GM19452 (cell line): ENCODE measurements around the gene MAP3K13.

Experiments
- ATAC-seq: cut with Tn5 transposase; IDR thresholded peaks from one replicate; pipeline ENCODE4 v1.9.1; 2021; ENCODE audit not compliant: unreplicated experiment

The MAP3K13 gene, protein sequence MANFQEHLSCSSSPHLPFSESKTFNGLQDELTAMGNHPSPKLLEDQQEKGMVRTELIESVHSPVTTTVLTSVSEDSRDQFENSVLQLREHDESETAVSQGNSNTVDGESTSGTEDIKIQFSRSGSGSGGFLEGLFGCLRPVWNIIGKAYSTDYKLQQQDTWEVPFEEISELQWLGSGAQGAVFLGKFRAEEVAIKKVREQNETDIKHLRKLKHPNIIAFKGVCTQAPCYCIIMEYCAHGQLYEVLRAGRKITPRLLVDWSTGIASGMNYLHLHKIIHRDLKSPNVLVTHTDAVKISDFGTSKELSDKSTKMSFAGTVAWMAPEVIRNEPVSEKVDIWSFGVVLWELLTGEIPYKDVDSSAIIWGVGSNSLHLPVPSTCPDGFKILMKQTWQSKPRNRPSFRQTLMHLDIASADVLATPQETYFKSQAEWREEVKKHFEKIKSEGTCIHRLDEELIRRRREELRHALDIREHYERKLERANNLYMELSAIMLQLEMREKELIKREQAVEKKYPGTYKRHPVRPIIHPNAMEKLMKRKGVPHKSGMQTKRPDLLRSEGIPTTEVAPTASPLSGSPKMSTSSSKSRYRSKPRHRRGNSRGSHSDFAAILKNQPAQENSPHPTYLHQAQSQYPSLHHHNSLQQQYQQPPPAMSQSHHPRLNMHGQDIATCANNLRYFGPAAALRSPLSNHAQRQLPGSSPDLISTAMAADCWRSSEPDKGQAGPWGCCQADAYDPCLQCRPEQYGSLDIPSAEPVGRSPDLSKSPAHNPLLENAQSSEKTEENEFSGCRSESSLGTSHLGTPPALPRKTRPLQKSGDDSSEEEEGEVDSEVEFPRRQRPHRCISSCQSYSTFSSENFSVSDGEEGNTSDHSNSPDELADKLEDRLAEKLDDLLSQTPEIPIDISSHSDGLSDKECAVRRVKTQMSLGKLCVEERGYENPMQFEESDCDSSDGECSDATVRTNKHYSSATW

DNA sequence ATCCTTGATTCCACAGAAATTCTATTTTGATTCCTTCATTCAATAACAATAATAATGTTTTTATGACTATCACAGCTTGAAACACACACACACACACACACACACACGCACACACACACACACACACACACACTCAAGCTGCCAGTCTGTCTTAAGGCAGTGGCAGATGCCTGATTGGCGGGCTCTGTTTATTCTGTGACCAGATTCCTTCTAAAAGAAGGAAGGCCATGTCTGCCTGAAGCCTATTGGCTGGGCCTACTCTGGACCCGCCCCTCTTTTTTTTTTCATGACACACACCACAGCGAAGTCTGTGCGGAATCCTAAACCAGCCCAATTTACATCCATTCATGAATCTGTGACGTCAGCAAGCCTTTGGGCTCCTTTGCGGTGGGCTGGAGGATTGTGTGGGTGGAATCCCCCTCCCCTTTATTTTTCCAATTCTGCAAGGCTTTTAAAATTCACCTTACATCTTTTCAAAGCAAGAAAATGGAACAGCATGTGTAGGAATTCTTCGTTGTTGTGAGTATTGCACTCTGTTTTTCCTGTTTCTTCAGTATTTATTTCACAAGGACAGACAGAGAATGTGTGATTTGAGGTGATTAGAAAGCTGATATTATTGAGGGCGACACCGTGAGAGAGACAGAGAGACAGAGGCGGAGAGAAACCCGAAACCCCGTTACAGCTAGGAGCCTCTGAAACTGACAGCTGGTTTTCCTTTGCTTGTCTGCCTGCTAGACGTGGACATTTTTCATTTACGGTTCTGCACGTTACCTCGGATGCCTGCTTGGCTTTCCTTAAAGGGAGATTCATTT, at the start of gene MAP3K13:
TSS of gene MAP3K13 (plus strand) at position 287 of the 812 bp plus-strand sequence. CDS start 65,446 bp downstream, outside the sequence.
- ATAC-seq = peak; percentile 96

DNA sequence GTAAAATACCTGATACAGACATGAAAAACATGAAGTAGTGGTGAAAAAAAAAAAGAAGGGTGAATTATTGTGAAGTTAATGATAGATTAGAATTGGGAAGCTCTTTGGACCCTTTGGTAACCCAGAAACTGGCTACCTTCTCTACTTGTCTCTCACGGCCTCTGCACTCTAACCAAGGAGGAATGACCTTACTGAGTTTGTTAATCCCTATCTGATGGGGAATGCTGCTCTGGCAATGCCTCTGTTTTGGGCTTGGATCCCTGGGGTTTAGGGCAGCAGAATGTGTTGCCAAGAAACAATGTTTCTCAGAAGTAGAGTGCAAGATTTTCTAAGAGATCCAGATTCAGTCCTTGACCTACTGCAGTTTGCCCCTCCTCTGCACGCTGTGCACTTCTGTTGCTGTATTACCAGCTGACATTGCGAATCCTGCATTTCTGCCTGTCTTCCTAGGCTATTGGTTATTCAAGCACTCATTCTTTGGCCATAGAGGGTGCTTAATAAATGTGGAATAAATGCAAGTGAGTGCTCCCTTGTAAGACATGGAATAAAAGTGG, 49.2 kb upstream of the MAP3K13 start:
- ATAC-seq = no peak

DNA sequence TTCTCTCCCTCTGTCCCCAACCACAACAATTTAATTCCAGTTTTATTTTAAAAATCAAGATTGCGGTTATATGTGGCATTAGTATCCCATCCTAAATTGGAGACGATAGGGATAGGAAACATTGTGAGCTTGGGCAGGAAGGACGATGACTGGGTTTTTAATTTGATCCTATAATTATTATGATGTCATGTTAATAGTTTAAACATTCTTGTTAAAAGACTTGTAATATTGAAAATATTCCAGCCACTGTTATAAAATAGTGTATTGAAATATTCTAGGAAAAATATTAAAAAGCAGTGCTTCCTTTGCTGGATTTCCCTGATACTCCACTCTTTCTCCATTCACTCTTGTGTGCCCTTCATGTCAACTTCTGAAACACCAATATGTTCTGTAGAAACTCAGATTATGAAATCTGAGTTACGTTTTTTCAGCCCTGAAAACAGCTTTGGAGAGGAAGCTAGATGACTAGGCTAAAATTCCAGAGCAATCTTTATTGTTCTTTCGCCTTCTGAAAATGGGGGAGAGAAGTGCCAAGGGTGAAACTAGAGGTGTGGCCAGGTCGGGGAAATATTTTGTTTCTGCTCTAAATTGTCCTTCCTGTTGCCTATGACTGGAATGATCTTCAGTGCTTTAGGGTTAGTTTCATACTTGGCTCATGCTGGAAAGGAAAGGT, 46.1 kb upstream of the MAP3K13 start:
- no peak for ATAC-seq

DNA sequence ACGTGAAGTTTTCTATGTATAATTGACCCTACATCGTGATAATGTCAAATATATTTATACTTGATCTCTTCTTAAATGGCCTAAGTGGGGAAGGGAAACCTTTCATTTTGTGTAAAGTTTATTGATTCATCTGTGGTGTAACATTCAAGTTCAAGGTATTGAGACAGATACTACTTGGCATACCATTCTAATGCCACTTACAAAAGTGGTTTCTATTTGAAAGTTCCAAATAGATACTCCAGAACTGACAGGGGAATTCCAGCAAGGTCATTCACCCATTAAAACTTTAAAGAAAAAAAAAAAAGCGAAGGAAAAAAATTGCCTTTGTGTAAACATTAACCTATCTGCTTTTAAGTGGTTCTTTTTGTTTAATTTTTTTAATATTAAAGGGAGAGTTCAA, 45.3 kb upstream of the MAP3K13 start:
- ATAC-seq = no peak

DNA sequence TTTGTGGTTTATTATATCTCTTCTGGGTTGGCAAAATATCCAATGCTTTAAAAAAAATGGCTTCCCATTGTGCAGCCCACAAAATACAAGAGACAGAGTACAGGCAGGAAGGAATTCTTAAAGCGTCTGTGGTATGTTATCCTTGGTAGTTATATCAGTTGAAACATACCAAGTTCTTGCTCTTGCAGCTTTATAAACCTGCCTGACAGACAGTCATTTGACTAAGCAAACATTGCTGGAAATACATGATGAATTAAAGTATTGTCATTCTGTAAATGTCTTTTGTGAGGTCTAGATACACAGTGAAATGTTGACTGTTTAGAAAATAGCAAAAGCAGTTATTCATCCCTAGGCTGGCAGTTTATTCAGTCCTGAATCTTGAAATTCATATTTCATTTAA, 44.8 kb upstream of the MAP3K13 start:
- ATAC-seq = no peak

DNA sequence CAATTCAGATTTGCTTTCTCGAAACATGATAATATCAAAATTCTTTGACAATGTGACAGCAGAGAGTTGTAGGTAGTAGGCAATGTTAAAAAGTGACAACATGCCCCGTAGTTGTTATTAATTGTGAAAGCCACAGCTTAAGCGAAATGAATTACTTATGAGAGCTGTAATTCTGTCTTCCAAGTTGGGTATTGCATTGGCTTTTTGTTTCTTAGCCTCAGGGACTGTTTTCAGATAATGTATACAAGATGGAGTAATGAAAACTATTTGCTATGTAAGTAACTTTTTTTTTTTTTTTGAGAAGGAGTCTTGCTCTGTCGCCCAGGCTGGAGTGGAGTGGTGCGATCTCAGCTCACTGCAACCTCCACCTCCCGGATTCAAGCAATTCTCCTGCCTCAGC, 43.1 kb upstream of the MAP3K13 start:
- no peak for ATAC-seq

DNA sequence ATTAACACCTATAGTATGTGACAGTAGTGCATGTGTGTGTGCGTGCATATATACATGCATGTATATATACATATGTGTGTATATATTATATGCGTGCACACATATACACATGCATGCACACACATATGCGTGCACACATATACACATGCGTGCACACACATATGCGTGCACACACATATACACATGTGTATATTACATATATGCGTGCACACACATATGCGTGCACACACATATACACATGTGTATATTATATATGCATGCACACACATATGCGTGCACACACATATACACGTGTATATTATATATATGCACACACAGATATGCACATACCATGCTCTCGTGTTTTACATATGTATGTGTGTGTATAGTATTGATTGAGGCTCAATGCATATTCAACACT, 42.0 kb upstream of the MAP3K13 start:
- no peak for ATAC-seq

DNA sequence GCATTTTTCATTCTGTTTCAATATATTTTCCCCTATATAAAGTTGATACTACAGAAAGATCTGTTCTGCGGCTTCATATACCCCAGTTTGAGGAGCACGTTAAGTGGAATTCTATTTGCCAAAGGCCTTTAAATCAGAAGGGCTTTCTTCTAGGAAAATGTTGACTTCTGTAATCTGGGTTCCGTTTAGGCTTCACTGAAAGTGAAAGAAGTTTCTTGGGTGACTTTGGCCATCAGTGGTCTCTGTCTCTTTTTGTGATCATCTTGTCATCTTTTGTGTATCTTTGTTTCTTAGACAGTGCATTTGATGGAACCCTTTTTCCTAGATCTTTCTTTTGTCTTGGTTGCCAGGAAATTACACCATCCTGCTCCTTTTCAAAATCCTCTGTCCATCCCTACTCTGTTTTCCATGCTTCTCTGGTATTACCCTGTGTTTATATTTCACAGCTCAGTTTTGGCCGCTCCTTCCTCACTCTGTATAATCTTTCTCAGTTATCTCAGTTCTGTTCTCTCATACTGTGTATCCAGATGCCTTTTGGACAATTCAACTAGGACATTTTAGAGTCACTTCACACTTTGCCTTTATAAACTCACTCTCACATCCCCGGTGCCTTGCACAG, 40.7 kb upstream of the MAP3K13 start:
- ATAC-seq = no peak

DNA sequence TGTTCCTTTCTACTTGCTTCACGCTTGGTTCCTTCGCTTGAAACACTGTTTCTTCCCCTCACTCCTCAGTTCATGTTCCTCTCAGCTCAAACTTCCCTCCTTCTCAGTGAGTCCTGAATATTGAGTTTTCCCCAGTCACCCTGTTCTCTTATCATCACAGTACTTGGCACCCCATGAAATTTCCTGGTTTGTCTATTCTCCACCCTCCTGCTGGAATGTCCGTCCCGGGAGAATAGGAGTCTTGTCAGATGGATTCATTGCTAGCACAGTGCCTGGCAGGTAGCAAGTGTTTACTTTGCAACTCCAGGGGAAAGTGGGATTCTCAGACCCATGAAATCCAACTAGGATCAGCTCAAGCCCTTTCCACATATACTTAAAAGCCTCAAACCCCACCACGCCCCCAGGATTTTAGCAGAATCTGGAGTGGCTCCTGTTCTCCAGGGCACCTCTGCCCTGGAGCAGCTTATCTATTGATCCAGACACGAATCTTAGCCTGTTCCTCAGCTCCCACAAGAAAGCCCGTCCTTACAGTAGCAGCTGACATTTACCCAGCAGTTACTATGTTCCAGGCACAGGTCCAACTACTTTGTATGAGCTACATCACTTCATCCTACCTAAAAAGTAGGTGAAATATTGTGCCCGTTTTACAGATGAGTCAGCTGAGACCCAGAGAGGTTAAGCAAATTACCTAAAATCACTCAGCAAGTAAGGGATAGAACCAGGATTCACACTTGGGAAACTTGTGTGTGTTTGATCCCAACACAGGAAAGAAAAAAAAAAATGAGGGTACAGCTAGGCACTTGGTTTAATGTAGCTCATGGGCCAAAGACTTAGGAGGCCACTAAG, 36.8 kb upstream of the MAP3K13 start:
- ATAC-seq = no peak

DNA sequence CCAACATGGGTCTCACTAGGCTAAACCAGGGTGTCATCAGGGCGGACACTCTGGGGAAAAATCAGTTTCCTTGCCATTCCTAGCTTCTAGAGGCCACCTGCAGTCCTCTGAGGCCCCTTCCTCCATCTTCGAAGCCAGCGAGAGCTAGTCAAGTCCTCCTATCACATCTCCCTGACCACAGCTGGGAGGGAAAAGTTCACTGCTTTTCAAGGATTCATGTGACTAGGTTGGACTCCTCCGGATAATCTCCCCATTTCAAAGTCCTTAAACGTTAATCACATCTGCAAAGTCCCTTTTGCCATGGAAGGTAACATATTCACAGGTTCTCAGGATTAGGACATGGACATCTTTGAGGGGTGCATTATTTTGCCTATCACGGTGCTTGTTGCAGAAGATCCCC, 35.9 kb upstream of the MAP3K13 start:
- no peak for ATAC-seq

DNA sequence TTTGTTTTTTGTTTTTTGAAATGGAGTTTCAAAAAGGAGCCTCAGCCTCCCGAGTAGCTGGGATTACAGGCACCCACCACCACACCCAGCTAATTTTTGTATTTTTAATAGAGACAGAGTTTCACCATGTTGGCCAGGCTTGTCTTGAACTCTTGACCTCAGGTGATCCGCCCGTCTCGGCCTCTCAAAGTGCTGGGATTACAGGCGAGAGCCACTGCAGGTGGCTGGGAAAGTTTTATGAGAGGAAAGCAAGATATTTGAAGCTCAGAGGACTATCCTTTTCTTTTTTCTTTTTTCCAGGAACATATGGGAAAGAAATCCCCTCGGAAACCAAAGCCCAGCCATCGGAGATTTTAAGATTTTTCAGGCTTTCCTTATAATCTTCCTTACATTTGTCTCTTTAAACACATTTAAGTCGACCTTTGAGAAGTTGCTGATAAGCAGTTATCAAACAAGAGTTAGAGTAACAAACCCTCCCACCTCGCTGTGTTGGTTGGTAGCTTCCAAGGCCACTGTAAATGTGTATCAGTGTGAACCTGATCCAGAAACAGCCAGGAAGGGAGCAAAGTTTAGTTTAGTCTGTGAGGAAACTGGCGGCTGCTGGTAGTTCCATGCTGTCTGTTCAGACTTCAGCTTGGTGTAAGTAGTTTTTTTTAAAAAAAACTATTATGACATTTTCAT, 34.5 kb upstream of the MAP3K13 start:
- no peak for ATAC-seq

DNA sequence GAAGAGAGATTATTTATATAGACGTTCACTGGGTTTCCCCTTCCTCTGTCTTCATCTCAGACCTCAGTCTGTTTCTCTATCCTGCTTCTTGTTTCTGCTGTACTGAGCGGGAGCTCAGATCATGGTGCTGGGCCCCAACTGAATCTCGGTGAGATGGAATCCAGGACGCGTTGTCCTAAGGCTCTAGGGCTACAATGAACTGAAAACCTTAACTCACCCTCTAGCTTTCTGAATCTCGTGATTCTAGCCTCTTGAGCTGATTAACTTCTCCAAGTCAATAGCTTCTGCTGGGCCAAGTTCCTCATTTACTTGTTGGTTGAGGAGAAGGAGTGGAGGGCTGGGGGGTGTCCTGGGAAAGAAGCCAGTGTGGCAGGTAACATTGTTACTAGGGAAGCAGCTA, 32.7 kb upstream of the MAP3K13 start:
- ATAC-seq = no peak

DNA sequence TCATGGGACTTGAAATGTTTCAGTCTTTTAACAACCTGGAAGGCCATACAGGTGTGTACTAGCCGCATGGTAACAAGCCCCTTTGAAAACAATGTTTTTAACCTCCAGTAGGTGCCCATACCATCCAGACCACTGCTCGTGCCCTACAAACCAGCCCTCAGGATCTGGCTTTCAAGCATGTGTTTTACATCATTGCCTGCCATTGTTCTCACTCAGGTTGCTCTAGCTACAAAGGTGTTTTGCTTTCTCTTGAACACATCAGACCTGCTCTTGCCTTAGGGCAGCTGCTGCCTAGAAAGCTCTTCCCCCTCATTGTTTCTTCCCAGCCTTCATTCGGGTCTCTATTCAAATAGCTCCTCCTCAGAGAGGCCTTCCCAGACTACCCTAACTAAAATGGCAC, 32.3 kb upstream of the MAP3K13 start:
- ATAC-seq = no peak

DNA sequence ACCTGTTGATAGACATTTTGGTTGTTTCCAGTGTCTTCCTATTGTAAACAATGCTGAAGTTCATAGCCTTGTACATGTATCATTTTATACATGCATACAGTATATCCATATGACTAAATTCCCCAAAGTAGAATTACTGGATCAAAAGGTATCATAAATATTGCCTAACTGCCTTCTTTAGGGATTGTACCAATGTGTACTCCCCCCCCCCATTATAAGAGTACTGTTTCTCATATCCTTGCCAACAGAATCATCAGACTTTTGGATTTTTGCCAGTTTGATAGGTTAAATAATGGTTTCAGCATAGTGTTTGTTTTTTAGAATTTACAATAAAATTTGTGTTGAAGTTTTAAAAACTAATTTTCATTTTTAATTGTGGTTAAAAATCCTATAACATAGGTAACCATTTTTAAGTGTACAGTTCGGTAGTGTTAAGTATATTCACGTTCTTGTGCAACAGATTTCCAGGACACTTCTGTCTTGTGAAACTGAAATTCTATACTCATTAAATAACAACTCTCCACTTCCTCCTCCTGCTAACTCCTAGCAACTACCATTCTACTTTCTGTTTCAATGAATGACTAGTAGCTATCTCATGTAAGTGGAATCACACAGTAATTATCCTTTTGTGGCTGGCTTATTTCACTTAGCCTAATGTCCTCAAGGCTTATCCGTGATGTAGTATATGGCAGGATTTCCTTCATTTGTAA, 30.8 kb upstream of the MAP3K13 start:
- ATAC-seq = peak; percentile 94

DNA sequence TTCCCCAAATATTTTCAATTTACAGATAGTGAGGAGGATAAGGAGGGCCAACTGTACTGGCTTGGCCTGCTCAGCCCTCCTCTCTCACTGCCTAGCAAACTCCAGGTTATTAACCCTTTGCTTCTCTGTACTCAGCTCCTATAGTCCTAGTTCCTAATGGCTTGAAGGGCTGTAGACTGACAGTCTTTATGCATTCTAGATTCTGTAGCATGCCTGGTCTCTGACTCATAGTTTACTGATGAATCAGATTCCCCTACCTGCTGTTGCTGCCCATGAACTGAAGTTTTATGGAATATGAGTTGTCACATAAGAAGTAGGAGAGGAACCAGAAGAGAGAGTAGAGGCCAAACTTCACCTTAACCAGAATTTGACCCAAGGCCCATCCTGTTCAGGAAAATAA, 27.1 kb upstream of the MAP3K13 start:
- ATAC-seq = no peak

DNA sequence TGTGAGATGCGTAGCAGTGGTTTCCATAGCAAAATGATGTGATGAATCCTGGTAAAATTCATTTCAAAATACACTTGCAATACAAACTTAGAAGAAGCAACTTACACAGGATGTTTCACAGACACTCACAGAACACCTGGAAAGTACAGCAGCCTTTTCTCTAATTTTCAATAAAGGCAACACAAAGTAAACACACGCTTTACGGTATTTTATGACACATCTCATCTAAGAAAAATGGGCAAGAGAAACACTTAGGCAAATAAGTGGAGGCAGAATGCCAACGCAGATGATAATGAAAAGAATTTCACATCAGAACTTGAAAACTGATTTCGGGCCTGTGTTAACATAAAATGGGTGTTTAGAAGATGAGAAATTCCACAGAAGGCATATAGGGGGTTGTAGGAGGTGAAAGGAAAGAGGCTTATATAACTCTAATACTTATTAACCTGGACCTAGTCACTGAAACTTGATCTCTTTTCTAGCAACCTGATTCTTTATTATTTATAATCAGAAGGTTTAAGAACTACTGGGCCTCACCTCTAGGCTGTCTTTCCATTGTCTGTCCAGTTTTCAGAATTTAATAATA, 25.6 kb upstream of the MAP3K13 start:
- no peak for ATAC-seq

DNA sequence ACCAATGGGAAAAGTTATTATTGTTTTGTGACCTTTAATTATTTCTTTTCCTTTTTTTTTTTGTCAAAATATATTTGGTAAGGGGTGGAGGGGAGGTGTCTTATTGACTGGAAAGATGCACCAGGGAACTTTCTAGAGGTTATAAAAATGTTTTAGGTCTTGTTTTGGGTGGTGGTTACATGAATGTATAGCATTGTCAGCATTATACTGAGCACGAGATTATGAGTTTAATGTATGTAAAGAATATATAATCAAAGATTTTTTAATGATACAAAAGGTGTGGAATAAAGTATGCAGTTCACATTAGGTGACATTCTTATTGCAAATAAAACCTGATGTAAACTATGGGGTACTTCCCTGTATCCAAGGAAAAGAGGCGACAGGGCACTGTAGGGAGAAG, 23.0 kb upstream of the MAP3K13 start:
- no peak for ATAC-seq
